NCI-H226 (cell line): ENCODE measurements around the gene LCE1A.
A peak's percentile ranks its signal among the peaks of the same experiment; 100 is the strongest.

Experiments used
- DNase-seq: peaks from one replicate; pipeline ENCODE4 v3.0.0-alpha.2; 2015

LCE1A gene, protein sequence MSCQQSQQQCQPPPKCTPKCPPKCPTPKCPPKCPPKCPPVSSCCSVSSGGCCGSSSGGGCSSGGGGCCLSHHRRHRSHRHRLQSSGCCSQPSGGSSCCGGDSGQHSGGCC

DNA sequence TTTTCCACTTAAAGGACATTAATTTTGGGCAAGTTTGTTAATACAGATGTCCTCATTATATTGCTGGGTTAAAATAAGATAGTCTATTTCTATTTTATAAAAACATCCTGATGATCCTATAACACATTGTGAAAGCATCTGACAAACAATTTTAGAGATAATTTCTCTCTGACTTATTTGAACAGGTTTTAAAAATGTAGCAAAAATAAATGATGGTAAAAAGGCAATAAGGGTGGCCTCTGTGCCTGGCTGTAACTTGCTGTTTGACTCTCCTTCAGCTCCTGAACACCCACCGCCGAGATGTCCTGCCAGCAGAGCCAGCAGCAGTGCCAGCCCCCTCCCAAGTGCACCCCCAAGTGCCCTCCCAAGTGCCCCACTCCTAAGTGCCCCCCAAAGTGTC is at the start of gene LCE1A:
Gene LCE1A (plus strand): TSS at position 301 of the 400 bp plus-strand sequence. CDS start 0 bp downstream, at position 301.
- no peak for DNase-seq

DNA sequence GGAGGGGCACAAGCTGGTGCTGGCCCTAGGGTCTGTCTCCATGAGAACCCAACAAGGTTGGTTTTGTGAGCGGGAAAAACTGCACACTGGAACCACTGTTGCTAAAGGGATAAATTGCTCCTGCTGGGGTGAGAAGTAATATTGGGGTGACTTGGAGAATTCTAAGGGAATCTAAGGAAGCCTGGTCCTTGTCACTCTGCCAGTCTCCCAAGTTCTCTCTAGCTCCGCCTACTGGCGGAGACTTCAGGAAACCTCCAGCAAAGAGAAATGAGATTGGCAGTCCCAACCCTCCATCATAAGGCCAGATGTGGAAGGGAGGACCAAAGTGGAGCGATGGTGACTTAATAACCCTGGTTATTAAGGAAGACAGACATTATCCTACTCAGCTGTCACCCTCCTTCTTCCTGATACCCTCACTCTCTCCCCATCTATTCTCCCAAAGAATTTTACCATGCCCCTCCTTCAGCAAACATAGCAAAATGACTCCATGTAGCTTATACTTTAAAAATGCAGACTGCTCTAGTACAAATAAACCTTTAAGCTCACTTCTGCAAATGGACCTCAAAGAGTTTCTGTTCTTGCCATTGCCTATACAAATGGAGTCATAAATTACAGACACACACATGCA is 49.6 kb upstream of the LCE1A start:
- no peak for DNase-seq

DNA sequence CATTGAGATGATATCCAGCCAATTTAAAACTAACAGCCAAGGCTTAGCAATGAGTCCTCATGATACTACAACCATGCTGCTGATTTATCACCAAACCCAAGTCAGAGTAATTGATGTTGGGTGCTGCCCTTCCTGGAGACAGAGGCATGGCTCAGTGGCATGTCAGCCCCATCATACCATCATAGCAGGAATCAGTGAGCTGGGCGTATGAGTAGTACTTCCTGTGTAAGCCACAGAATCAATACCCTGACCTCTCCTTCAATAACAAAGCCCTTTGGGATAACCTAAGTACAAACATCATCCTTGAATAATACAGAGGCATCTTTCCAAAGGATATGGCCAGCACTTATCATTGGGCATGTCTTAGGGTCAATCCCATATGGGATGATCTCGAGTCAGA is 44.2 kb upstream of the LCE1A start:
- no peak for DNase-seq

DNA sequence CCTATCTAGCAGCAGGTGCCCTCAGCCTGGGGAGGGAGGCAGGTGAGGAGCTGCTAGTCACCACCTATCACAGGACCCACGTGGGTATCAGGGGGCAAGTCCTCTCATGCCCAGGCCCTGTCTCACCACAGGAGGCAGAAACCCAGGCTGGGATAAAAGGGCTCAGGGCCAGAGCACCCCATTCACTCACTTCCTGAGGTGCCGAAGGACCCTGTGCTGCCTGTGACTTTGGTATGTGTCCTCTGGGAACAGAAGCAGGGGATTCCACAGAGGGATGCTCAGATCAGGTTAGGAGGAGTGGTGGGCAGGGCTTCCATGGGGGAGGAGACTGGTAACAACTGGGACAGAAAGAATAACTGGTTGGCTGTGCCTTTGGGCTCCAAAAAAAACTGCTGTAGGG is 41.2 kb upstream of the LCE1A start, which contains the start of gene LCE1E:
Gene LCE1E (plus strand): TSS at position 181 of the 400 bp plus-strand sequence. CDS start 1,043 bp downstream, outside the sequence.
- DNase-seq = no peak

DNA sequence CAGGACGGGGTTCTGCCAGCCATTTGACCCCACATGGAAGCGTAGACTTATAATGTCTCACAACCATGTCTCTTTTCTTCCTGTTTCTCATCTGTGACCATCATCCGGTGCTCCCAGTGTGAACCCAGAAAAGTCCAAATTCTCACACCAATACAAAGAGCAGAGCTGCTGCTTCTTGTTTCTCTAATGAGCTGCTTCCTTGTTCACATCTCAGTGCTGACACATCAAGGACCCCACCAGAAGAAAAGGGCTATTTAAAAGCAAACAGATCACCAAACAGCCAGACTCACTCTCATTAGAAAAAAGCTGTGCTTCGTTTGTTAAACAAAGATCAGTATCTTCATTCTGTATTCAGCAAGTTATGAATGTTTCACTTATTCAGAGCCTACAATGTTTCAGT is 31.6 kb upstream of the LCE1A start:
- no peak for DNase-seq

GRCh38 chr1:152796421-152796820 is 30.9 kb upstream of the LCE1A start, which contains the start of gene LCE1D:
Gene LCE1D (plus strand): TSS chr1:152796721. CDS start chr1:152797795, 1,074 bp downstream.
- DNase-seq = no peak

DNA sequence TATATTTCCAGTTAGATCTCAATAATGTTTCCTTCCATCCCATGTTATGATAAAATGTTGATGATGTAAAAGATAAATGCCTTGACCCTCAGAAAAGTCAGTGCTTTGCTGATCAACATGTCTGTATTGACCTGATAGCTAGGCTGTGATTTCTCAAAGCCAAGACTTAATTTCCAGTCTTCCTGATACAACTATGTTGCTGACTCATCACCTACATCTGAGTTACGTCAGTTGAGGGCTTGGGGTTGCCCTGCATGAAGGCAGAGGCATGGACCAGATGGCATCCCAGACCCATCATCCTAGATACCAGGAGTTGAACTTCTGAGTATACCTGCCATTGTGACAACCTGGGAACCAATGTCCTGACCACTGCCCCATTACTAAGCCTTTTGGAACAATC is 25.9 kb upstream of the LCE1A start:
- DNase-seq = no peak

- no peak for DNase-seq
These were observed 20.7 kb upstream of the LCE1A start, which contains the start of gene LCE1C for GRCh38 chr1:152806576-152806975. Gene LCE1C (minus strand): TSS chr1:152806651. CDS start chr1:152805478, 1,173 bp downstream.

DNA sequence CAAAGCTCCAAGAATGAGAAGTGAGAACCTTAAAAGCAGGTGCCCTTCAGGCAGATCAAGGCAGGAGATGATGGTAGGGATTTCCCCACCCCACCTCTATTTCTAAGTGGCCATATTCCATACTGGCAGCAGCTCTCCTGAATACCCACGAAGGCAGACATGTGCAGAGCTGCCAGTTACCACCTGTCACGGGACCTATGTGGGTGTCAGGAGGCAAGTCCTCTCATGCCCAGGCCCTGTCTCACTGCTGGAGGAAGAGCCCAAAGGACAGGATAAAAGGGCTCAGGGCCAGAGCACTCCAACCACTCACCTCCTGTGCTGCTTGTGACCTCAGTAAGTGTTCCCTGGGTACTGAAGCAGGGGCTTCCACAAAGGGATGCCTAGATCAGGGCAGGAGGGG is 16.2 kb upstream of the LCE1A start:
- no peak for DNase-seq

DNA sequence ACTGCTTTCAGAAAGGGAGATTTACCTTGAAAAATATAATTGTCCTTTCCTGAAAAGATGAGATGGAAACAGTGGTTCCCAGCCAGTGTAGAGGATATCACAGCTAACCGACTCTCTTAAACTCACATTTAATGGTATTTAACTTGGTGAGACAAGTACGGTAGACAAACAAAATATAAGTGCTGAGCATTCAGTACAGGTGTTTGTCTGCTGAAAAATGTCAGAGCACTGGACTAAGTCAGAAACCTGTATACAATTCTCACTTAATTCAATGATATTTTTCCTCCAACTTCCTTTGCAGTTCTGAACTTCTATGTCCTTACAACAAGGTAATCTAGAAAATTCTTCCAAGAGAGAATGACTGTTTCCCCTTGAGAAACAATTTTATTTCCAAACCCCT is 15.6 kb upstream of the LCE1A start, which contains the start of gene LCE1B:
Gene LCE1B (plus strand): TSS at position 301 of the 400 bp plus-strand sequence. CDS start 476 bp downstream, outside the sequence.
- no peak for DNase-seq

- no peak for DNase-seq
These were observed 10.0 kb upstream of the LCE1A start for GRCh38 chr1:152817309-152817708.

DNA sequence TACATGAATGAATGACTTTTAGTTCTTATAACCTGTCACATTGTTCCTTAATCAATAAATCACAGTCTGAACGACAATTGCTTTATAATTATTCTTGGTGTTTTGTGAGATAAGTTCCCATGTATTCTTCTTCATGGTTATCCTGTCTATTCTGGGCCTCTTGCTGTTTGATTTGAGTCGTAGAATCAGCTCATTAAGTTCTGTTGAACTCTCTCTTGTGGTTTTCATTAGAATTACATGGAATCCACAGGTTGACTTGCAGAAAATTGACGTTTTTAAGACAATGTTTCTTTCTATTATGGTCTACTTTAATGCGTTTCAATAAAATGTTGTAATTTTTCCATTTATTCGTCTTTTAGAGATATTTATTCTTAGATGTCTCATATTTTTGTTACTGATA is 4.0 kb upstream of the LCE1A start:
- DNase-seq = no peak

DNA sequence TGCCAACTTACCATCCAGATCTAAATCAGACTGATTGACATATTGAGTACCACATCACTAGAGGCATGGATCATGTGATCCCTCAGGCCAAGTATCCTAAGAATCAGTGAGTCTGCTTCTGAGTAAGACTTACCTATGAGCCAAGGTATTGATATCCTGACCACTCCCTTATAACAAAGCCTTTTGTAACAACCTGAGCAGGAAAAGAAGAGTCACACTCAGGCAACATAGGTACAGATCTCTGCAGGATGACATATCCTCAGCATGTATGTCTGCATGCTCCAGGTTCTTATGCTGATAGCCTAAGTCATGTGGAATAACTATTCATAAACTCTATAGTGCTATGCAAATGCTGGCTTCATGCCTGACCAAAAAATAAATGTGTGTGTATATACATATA is 2.3 kb upstream of the LCE1A start:
- DNase-seq = no peak

- no peak for DNase-seq
These were observed 9.6 kb downstream of the LCE1A start for GRCh38 chr1:152836870-152837269.

GRCh38 chr1:152842556-152842955 is 15.3 kb downstream of the LCE1A start, which contains the start of gene LCE6A:
Gene LCE6A (plus strand): TSS chr1:152842856. CDS start chr1:152843521, 665 bp downstream.
- no peak for DNase-seq

DNA sequence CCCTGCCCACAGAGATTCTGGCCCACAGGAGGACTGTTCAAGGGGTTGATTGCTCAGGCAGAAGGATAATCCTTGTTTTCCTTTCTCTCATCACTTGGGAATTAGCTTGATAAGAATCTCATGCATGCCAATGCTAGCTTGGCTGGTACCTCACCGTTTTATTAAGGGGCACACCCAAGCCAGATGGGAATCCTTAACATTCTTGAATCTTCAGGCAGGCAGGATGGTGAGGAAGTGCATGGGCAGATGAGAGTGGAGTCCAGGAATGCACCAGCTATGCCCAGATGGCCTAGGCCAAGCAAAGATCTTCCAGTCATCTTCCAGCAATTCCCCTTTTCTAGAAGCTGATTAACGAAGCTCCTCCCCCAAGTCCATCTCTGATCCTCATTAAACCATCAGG is 28.4 kb downstream of the LCE1A start:
- peak; percentile 72 for DNase-seq

- DNase-seq = peak; percentile 42
These were observed 30.8 kb downstream of the LCE1A start for GRCh38 chr1:152858062-152858461.

- no peak for DNase-seq
These were observed 32.4 kb downstream of the LCE1A start, which contains the start of gene LCE7A for GRCh38 chr1:152859696-152860095. Gene LCE7A (plus strand): TSS chr1:152859996. CDS start chr1:152860698, 702 bp downstream.

DNA sequence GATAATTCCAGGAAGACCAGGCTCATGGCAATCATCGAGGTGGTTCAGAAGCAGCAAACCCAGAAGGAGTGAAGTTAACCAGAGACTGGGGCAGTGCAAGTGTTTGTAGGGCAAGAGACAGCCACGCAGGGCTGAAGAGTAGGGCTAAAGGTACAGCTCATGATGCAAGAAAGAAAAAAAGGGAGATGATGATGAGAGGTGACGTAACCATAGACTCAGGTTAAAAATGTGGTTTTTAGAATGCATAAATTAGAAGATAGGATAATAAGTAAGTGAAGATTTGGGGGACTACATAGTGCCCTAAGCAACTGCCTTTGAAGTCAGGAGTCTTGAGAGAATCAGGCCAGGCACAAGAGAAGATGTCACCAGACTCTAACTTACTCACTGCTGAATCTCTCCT is 32.9 kb downstream of the LCE1A start:
- DNase-seq = no peak

- no peak for DNase-seq
These were observed 34.1 kb downstream of the LCE1A start for GRCh38 chr1:152861374-152861773.

- DNase-seq = no peak
These were observed 37.2 kb downstream of the LCE1A start for GRCh38 chr1:152864443-152864842.

DNA sequence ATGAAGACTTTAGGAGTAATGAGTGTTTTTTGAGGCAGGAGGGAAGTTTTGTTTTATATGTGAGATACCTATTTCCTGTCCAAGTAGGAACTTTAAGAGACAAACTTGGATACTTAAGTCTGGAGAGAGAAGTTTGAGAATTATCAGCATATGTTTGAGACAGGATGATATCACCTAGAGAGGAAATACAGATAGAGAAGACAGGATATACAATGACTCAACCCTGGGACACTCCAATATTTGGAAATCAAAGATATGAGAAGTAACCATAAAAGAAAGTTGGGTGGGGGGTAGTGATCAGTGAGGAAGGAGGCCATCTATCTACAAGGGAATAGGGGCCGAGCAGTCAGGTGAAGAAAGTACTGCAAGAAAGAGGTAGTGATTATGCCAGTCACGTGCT is 39.0 kb downstream of the LCE1A start:
- DNase-seq = peak; percentile 4

GRCh38 chr1:152869808-152870419 is 42.6 kb downstream of the LCE1A start:
- peak; percentile 52 for DNase-seq
